Stimulated activated naive CD4-positive, alpha-beta T cell treated with Interleukin-2 at 50 U/mL for 16 hours (primary cell): ENCODE measurements around the gene CCL1.
"Not testable (repeated sequence)": the region's sequence is repeated elsewhere in the genome, so short reads cannot be mapped to it uniquely, and the experiment has no call there.

Experiments used
- DNase-seq: peaks from one replicate; lab custom pipeline; 2025; lab: John Stamatoyannopoulos, UW

CCL1 gene

DNA sequence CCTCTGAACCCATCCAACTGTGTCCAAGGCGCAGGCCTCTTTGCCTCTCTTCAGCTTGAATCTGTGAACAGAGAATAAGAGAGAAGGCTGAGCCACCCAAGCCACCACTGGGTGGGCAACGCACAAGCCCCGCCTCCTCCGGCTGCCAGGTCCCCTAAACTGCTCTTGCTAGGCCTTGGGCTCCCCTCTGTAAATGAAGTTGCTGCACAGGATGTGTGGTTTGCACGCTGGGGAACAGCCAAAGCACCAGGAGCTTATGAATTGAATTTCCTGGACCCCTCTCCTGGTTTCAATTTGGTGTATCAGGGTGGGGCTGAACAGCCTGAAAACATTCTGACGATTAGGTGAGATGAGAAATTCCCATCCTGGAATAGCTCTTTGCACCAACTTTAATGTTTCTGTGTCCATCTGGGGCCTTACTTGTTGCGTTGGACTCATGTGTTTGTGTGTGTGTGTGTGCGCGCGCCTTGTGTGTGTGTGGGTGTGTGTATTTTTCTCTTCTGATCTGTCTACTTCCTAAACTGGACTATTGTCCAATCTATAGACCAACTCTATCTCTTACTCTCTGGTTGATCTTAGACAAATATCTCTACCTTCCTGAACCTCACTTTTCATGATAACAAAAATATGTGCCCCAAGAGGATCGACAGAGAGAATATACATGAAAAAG lies 2.3 kb downstream of the CCL1 start:
- no peak for DNase-seq

DNA sequence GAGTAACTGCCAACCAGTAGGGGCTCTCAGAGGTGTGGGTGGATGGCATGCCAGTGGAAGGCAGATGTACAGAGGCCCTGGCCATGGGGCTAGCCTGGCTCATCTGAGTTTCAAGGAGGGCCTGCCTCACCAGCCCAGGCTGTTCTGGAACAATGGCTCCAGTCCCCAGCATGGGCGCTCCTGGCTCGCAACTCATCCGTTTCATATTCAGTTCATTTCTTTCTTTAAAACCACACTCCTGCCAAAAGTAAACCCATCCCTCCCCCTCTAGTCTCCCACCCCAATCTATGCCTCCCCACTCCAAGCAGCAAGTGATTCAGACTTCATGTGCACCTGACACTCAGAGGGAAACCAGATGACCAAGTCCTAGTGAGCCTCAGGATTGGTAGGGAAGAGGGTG lies 4.4 kb downstream of the CCL1 start:
- DNase-seq, result no peak

DNA sequence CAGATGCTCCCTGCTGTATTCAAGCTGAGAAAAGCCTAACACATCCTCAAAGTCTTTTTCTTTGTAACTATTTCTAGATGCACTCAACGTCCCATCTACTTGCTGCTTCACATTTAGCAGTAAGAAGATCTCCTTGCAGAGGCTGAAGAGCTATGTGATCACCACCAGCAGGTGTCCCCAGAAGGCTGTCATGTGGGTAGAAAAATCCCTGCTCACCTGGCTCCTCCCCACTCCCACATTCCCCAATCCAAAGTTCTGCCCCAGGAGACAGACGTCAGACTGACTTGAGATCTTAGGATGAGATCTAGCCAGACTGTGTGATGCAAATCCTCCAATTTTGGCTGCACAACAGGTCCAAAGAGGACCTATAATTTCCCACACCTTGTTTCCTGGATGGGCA lies 5.6 kb downstream of the CCL1 start:
- no peak for DNase-seq

DNA sequence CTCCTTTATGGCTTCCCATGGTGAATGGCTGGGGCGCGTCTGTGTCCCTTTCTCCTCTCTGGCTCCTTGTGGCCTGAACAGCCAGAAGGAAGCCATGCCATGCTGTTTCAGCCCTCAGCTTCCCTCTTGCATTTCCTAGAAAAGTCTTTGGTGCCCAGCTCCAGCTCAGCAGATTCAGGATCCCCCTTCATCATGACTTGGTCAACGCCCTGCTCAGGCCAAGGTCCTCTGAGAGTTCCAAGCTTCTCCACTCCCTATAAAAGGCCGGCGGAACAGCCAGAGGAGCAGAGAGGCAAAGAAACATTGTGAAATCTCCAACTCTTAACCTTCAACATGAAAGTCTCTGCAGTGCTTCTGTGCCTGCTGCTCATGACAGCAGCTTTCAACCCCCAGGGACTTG lies 6.8 kb downstream of the CCL1 start, which contains the start of gene CCL13:
Gene CCL13 (plus strand): TSS at position 287 of the 400 bp plus-strand sequence. CDS start 47 bp downstream, at position 334.
- DNase-seq, result no peak

DNA sequence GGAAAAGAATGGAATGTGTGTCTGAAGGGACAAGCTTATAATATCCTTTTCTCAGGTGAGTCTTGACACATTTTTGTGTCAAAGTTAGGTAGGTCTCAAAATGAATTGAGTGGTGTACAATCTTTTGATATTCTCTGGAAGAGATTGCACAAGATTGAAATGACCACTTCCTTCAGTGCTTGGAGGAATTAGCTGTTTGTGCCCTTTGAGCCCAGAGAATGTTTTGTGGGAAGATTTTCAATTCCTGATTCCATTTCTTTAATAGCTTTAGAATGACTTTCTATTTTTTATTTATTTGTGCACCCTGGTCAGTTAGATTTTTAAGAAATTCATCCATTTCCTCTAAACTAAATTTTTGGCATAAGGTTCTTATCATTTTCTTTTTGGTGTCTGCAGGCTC lies 8.4 kb downstream of the CCL1 start:
- DNase-seq, result no peak

DNA sequence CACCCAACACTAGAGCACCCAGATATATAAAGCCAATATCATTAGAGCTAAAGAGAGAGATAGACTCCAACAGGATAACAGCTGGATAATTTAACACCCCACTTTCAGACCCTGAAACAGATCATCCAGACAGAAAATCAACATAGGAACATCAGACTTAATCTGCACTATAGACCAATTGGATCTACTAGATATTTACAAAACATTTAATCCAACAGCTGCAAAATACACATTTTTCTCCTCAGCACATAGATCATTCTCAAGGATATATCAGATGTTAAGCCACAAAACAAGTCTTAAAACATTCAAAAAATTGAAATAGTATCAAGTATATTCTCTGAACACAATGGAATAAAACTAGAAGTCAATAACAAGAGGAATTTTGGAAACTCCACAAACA lies 10.8 kb downstream of the CCL1 start:
- DNase-seq, result no peak

DNA sequence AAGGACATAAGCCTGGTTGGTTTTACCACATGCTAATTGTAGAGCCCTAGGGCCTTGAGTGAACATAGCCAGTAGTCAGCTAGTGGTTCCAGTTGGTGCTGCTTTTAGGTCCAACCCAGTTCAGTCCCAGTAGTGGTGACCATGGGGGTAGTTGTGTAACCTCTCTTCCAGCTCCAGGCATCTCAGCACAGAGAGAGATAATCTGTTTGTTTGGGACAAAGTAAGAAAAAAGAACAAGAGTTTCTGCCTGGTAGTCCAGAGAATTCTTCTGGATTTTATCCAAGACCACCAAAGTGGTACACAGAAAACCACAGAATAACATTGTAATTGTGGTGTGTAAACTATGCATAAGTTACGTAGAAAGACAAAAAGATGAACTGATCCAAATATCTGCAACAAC lies 11.9 kb downstream of the CCL1 start:
- DNase-seq, result no peak

DNA sequence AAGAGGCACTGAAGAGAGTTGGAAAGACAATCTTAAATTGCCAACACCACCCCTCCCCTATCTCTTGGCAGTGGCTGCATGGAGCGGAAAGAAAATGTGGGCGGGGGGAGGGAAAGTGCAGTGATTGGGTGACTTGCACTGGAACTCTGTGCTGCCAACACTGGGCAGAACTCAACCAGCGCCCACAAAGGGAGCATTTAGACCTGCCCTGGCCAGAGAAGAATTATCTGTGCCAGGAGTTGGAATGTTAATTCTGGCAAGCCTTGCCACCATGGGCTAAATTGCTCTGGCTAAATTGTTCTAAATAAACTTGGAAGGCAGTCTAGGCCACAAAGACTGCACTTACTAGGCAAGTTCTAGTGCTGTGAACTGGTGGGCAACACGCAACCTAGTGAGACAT lies 13.3 kb downstream of the CCL1 start:
- no peak for DNase-seq

DNA sequence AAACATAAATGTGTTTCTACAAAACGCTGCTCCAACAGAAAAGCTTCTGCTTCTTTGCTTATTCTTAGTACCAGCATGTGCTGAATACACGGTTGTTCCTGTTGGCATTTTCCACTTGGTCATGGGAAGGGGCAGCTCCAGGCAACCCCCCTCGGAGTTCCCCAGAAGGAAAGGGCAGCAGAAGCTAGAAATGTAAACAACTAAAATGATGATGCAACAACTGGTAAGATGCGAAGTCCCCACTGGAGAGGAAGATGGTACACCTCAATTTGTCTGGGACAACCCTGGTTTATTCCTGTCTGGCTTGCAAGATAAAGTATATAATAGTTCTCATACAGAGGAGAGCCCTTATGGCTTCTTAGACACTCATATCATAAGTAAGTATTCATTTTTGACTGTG lies 16.0 kb downstream of the CCL1 start:
- DNase-seq, result no peak

DNA sequence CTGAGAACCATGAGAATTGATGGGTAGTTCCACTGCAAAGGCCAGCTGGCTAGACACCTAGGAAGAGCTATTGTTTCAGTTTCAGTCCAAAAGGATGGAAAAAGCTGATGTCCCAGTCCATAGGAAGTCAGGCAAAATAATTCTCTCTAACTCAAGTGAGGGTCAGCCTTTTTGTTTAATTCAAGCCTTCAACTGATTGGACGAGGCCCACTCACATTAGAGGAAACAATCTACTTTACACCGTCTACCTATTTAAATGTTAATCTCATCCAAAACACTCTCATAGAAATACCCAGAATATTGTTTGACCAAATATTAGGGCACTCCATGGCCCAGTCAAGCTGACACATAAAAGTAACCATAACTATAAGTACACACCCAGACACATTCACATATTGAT lies 21.1 kb downstream of the CCL1 start:
- no peak for DNase-seq

DNA sequence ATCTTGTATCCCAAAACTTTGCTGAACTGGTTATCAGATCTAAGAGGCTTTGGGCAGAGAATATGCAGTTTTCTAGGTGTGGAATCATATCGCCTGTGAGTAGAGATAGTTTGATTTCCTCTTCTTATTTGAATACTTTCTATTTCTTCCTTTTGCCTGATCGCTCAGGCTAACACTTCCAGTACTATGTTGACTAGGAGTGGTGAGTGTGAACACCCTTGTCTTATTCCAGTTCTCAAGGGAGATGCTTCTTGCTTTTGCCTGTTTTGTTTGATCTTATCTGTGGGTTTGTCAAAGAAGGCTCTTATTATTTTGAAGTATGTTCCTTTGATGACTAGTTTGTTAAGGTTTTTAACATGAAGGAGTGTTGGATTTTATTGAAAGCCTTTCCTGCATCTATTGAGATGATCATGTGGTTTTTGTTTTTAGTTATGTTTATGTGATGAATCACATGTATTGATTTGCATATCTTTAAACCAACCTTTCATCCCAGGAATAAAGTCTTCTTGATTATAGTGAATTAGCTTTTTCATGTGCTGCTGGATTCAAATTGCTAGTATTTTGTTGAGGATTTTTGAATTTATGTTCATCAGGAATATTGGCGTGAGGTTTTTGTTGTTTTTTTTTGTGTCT lies 23.8 kb downstream of the CCL1 start:
- DNase-seq, result no peak

DNA sequence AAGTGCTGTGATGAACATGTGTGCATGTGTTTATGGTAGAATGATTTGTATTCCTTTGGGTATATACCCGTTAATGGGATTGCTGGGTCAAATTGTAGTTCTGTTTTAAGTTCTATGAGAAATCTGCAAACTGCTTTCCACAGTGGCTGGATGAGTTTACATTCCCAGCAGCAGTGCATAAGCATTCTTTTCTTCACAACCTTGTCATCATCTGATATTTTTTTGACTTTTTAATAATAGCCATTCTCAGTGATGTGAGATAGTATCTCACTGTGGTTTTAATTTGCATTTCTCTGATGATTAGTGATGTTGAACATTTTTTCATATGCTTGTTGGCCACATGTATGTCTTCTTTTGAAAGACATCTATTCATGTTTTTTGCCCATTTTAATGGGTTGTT lies 25.3 kb downstream of the CCL1 start:
- DNase-seq, result no peak

DNA sequence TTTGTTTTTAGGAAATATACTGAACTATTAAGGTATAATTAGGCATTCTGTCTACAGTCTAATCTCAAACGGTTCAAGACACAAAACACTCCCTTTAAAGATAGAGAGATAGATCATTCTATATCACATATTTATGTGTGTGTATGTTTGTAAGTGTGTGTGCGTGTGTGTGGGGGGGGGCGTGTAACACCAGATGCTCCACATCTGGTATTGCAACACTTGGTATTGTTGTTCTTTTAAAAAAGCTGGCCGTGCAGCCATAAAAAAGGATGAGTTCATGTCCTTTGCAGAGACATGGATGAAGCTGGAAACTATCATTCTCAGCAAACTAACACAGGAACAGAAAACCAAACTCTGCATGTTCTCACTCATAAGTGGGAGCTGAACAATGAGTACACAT lies 35.5 kb downstream of the CCL1 start:
- not testable (repeated sequence) for DNase-seq

DNA sequence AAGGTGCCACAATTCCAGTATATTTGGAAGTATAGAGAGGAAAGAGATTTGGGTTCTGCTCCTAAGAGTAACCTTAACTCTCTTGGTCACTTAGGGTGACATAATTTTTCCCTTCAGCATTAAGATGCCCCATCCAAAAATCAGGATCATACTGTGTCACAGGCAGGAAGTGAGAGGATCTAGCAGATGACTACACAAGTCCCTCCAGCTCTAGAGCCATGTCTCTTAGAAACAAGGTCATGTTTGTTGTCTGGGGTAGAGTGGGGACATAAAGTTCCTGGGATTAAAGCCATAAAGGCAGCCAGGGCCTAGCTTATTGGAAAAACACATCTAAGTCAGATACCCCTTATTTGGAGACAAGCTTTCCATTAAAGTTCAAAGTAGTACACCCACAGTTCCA lies 41.1 kb downstream of the CCL1 start:
- no peak for DNase-seq

DNA sequence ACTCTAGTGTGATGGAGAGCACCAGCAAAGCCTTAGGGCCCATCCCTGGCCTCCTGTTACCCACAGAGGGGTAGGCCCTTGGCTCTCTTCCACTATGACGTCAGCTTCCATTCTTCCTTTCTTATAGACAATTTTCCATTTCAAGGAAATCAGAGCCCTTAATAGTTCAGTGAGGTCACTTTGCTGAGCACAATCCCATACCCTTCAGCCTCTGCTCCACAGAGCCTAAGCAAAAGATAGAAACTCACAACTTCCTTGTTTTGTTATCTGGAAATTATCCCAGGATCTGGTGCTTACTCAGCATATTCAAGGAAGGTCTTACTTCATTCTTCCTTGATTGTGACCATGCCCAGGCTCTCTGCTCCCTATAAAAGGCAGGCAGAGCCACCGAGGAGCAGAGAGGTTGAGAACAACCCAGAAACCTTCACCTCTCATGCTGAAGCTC lies 44.0 kb downstream of the CCL1 start, which contains the start of gene CCL8:
Gene CCL8 (plus strand): TSS at position 397 of the 445 bp plus-strand sequence. CDS start 67 bp downstream, outside the sequence.
- no peak for DNase-seq

DNA sequence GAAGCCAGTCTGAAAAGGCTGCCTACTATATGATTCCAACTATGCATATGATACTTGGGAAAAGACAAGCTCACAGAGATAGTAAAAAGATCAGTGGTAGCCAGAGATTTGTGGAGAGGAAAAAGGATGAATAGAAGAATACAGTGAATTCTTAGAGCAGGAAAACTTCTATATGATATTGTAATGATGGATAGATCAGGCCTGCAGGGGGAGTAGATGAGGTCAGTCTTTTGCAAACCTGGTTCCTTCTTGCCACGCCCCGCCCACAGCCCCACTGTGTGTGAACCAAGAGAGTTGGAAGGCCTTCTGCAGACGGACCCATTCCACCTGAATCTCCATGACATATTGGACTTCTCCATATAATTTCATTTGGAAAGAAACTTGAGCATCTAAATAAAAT lies 44.6 kb downstream of the CCL1 start:
- no peak for DNase-seq

DNA sequence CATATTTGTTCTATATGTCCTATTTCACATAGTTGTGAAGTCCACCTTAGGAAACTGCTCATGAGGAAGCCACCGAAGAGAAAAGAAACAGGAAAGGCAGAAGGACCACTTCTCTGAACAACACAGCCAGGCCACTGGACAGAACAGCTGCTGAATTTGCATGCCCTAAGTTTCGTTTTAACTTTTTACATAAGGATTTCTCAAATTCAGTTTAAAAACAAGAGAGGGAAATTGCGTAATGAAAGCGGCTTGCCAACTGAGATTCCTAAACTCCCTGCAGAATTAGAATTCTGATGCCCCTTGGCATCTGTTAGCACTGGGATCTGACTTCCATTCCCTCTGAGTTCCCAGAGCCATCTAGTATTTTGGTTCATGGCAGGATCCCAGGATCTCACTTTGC lies 48.8 kb downstream of the CCL1 start:
- DNase-seq, result no peak

DNA sequence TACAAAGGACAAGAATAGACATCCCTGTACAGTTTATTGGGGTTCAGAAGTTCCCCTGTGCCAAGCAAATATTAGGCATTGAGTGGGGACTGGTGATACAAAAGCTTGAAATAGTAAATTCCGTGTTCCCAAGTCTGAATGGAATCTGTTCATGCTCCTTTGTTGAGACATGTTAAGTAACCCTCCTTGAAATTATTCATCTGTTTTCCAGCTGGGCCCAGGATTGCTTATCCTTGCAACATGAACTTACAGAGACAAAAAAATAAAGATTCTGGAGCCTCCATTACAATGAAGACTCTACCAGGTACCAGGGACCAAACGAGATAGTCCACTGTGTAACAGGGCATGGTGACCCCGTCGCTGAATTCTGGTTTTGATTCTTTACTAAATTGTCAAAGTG lies 49.9 kb downstream of the CCL1 start:
- DNase-seq, result no peak

DNA sequence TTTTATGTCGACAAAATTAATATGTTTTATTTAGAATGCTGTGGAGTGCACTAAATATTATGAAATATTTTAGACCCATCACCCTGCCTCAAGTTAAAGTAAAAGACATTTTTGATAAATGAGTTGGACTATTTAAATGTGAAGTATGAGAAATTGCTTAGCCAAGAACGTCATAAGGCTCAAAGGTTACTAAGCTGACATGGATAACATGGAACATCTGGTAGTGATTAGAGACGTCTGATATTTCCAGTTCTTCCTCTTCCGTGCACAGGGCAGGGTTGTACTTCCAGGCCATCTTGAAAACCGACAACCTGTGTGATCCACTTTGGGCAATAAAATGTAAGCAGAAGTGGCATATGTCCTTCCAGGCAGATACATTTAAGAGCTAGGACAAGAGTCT lies 51.0 kb downstream of the CCL1 start:
- DNase-seq, result no peak

DNA sequence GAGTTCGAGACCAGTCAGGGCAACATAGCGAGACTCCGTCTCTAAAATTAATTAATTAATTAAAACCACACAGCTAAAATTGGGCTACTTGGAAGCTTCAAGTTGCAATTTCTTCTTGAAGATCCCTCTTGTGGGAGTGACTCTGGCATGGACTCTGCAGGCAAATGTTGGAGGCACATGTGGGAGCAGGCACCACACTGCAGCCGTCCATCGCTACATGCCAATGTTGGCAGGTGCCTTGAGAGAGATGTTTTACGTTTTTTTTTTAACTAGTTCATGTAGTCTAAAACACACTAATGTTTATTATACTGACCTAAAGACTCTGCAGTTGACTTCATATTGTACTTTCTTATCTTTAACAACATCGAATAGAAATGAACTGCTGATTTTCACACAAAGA lies 51.7 kb downstream of the CCL1 start:
- no peak for DNase-seq
